ENCODE data around the gene AGBL3. TPM values are rescaled to one million over a fixed set of nuclear protein-coding genes. Genes with fewer than 3 reads are reported as not detected.
"Not testable (repeated sequence)": the region's sequence is repeated elsewhere in the genome, so short reads cannot be mapped to it uniquely, and the experiment has no call there.

The AGBL3 gene
- total and polyA plus RNA-seq, 12 donors: 0.64 to 2.6 (median 1.1) TPM

DNA sequence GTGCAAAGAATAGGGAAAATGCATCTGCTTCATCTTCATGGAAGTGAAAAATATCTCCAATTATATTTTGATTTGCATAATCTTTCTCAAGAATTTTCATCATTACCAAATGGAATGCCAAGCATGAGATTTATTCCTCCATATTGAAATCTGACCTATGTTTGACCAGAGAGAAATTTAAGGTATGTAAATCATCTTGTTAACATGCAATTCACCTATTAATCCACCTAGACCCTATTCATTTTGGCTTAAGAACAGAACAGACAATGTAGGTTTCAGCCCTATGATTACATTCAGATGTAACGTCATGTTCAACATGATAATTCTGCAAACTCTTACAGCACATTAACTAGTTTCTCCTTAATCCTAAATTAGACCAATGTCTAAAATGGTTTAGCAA lies 130.8 kb downstream of the AGBL3 start:
- H3K4me1 ChIP-seq: no peaks in the 10 kb centered on the region
- TF ChIP-seq, protein P1, sequence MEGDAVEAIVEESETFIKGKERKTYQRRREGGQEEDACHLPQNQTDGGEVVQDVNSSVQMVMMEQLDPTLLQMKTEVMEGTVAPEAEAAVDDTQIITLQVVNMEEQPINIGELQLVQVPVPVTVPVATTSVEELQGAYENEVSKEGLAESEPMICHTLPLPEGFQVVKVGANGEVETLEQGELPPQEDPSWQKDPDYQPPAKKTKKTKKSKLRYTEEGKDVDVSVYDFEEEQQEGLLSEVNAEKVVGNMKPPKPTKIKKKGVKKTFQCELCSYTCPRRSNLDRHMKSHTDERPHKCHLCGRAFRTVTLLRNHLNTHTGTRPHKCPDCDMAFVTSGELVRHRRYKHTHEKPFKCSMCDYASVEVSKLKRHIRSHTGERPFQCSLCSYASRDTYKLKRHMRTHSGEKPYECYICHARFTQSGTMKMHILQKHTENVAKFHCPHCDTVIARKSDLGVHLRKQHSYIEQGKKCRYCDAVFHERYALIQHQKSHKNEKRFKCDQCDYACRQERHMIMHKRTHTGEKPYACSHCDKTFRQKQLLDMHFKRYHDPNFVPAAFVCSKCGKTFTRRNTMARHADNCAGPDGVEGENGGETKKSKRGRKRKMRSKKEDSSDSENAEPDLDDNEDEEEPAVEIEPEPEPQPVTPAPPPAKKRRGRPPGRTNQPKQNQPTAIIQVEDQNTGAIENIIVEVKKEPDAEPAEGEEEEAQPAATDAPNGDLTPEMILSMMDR (IDR thresholded peaks at IDR 0.05): no peak
- H3K27ac ChIP-seq: no peak overlapping the region
- no peak overlapping the region for H3K4me3 ChIP-seq
- H3K9me3 ChIP-seq: peaks cover 0 to 22% (median 6%) of the 10 kb centered on the region in 11 donors
- ATAC-seq (no peak), DNase-seq (no peak)
- WGBS, 2 donors: 95 to 98% methylated on average over 1 of the region's 1 CpG
- H3K36me3 ChIP-seq: peaks cover 0 to 13% (median 0%) of the 10 kb centered on the region in 9 donors
- intact Hi-C loops (cut with DNase I): no loop called here
- H3K27me3 ChIP-seq: no peaks in the 10 kb centered on the region

DNA sequence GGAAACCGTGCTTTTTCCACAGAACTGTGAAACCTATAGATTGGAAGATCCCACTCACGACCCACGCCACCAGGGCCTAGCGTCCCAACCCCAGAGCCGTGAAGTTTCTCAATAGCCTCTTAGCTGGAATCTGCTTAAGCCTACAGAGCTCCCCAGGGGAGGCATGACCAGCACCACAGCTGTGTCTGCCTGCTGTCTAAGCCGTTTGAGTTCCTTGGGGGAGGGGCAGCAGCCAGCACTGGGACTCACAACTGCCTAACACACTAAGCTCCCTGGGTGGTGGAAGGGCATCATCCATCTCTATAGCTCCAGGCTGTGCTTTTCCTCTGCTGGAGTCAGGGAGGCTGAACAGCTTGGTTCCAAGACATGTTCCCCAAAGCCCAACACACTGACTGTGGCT lies 135.6 kb downstream of the AGBL3 start:
- DNase-seq (peak; percentile 18 to 22), ATAC-seq (peak in 3 of 8 donors; percentile 44 to 82 (median 47))
- Histone ChIP-seq H3K36me3 (peaks cover 0 to 13% (median 0%) of the 10 kb centered on the region in 9 donors), H3K9me3 (peaks cover 0 to 27% (median 6%) of the 10 kb centered on the region in 11 donors), H3K4me1 (no peaks in the 10 kb centered on the region), H3K4me3 (no peak overlapping the region), H3K27ac (no peak overlapping the region), H3K27me3 (no peaks in the 10 kb centered on the region)
- WGBS, 2 donors: 75 to 81% methylated on average over 6 of the region's 6 CpGs
- TF ChIP-seq, protein P1 (IDR thresholded peaks at IDR 0.05): no peak
- intact Hi-C loops (cut with DNase I): no loop called here

DNA sequence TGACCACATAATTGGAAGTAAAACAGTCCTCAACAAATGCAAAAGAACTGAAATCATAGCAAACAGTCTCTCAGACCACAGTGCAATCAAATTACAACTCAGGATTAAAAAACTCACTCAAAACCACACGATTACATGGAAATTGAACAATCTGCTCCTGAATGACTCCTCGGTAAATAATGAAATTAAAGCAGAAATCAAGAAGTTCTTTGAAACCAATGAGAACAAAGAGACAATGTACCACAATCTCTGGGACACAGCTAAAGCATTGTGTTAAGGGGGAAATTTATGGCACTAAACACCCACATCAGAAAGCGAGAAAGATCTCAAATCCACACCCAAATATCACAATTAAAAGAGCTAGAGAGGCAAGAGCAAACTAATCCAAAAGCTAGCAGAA lies 138.3 kb downstream of the AGBL3 start:
- H3K27ac ChIP-seq; ATAC-seq; H3K4me3 ChIP-seq; H3K27me3 ChIP-seq; H3K4me1 ChIP-seq; intact Hi-C loops (cut with DNase I); DNase-seq: not testable (repeated sequence)
- Histone ChIP-seq H3K9me3 (peaks cover 0 to 23% (median 3%) of the 10 kb centered on the region in 11 donors), H3K36me3 (peaks cover 0 to 13% (median 0%) of the 10 kb centered on the region in 9 donors)
- WGBS, 2 donors: 86 to 94% methylated on average over 3 of the region's 3 CpGs

DNA sequence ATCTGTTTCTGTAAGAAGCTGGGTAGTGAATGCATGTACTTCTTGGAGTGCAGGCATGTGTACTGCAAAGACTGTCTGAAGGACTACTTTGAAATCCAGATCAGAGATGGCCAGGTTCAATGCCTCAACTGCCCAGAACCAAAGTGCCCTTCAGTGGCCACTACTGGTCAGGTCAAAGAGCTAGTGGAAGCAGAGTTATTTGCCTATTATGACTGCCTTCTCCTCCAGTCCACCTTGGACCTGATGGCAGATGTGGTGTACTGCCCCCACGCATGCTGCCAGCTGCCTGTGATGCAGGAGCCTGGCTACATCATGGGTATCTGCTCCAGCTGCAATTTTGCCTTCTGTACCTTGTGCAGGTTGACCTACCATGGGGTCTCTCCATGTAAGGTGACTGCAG lies 142.6 kb downstream of the AGBL3 start:
- intact Hi-C loops (cut with DNase I): no loop called here
- peaks cover 0 to 14% (median 4%) of the 10 kb centered on the region in 11 donors for H3K9me3 ChIP-seq
- H3K4me1 ChIP-seq: peaks cover 0 to 5% (median 0%) of the 10 kb centered on the region in 9 donors
- H3K27ac ChIP-seq: no peak overlapping the region
- ATAC-seq: no peak
- H3K27me3 ChIP-seq: no peaks in the 10 kb centered on the region
- no peak overlapping the region for H3K4me3 ChIP-seq
- no peaks in the 10 kb centered on the region for H3K36me3 ChIP-seq
- no peak for DNase-seq
- TF ChIP-seq, protein P1 (IDR thresholded peaks at IDR 0.05): peak in 1 of 9 donors; percentile 7
- WGBS, 2 donors: 91 to 100% methylated on average over 1 of the region's 1 CpG

DNA sequence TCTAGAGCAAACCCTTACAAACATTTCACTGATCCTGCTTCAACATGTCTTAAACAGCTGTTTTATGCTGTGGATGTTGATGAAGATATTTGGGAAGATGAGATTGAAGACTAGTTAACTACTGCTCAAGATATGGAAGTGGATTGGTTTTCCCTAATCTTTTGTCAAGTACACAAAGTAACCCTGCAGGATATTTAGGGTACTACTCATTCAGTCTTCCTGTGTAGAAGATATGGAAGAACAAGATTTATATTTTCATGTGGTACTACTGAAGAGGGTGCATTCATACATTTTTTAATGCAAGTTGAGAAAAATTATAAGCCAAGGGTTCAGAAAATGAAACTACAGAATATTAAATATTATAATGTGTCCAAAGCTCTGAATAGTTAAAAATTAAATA lies 143.3 kb downstream of the AGBL3 start:
- DNase-seq (no peak), ATAC-seq (no peak)
- H3K36me3 ChIP-seq: no peaks in the 10 kb centered on the region
- H3K27ac ChIP-seq: no peak overlapping the region
- H3K4me1 ChIP-seq: peaks cover 0 to 5% (median 0%) of the 10 kb centered on the region in 9 donors
- intact Hi-C loops (cut with DNase I): no loop called here
- H3K4me3 ChIP-seq: no peak overlapping the region
- TF ChIP-seq, protein P1 (IDR thresholded peaks at IDR 0.05): no peak
- H3K9me3 ChIP-seq: peaks cover 0 to 14% (median 4%) of the 10 kb centered on the region in 11 donors
- H3K27me3 ChIP-seq: no peaks in the 10 kb centered on the region
